NB4 (cell line): ENCODE data around the gene APH1B.

Experiments
- MYC ChIP-seq: IDR thresholded peaks from 2 replicates; pipeline ENCODE4 v1.6.1; 2011; ENCODE audit warnings: low read depth, low read length
- POLR2A ChIP-seq: IDR thresholded peaks from 2 replicates; pipeline ENCODE4 v1.6.1; 2011; ENCODE audit warnings: mild to moderate bottlenecking; ENCODE audit not compliant: insufficient read length; ENCODE audit errors: extremely low read depth
- TF ChIP-seq, protein P1 (sequence below): IDR thresholded peaks from one replicate; pipeline ENCODE4 v1.5.1; 2012; ENCODE audit warnings: low read depth, low read length

- TF ChIP-seq POLR2A = no peak
- TF ChIP-seq, protein P1, sequence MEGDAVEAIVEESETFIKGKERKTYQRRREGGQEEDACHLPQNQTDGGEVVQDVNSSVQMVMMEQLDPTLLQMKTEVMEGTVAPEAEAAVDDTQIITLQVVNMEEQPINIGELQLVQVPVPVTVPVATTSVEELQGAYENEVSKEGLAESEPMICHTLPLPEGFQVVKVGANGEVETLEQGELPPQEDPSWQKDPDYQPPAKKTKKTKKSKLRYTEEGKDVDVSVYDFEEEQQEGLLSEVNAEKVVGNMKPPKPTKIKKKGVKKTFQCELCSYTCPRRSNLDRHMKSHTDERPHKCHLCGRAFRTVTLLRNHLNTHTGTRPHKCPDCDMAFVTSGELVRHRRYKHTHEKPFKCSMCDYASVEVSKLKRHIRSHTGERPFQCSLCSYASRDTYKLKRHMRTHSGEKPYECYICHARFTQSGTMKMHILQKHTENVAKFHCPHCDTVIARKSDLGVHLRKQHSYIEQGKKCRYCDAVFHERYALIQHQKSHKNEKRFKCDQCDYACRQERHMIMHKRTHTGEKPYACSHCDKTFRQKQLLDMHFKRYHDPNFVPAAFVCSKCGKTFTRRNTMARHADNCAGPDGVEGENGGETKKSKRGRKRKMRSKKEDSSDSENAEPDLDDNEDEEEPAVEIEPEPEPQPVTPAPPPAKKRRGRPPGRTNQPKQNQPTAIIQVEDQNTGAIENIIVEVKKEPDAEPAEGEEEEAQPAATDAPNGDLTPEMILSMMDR = no peak
- no peak for TF ChIP-seq MYC
Measured at GRCh38 chr15:63329567-63330350, 52.4 kb downstream of the APH1B start.
